Spleen (tissue), 11 donors: ENCODE measurements around the gene NT5DC2. TPM values are rescaled to one million over a fixed set of nuclear protein-coding genes. Genes with fewer than 3 reads are reported as not detected.

Experiments used
- DNase-seq: peaks from one replicate; pipeline ENCODE4 v3.0.0-alpha.2; 2020
- H3K27ac ChIP-seq, 8 donors: fragments of 200-600 bp; sonication (generic) in 7 of 8; 1 replicate in 4 of 8; 2 replicates in 4 of 8; pipeline versions ENCODE4 v1.5.0 to v1.8.0; 2016 to 2021; ENCODE audit warnings: inconsistent platforms in 4 of 8, mild to moderate bottlenecking in 4 of 8, moderate library complexity in 1 of 8
- H3K27me3 ChIP-seq, 7 donors: fragments of 200-600 bp; sonication (generic) in 6 of 7; replicated peaks in 1 of 7; 1 replicate in 4 of 7; 2 replicates in 3 of 7; pipeline versions ENCODE4 v1.5.0 to v1.8.0; 2016 to 2021; ENCODE audit warnings: inconsistent platforms in 3 of 7, mild to moderate bottlenecking in 1 of 7
- H3K36me3 ChIP-seq, 6 donors: fragments of 200-600 bp; sonication (generic) in 5 of 6; 1 replicate in 4 of 6; 2 replicates in 2 of 6; pipeline versions ENCODE4 v1.5.0 to v1.8.0; 2016 to 2021; ENCODE audit warnings: inconsistent platforms in 2 of 6
- H3K4me1 ChIP-seq, 6 donors: fragments of 200-600 bp; sonication (generic) in 5 of 6; 1 replicate in 3 of 6; 2 replicates in 3 of 6; pipeline versions ENCODE4 v1.5.0 to v1.8.0; 2016 to 2021; ENCODE audit warnings: inconsistent platforms in 3 of 6
- H3K4me3 ChIP-seq, 8 donors: fragments of 200-600 bp; sonication (generic) in 7 of 8; 1 replicate in 4 of 8; 2 replicates in 4 of 8; pipeline versions ENCODE4 v1.5.0 to v1.8.0; 2016 to 2021; ENCODE audit warnings: inconsistent platforms in 4 of 8, mild to moderate bottlenecking in 4 of 8, moderate library complexity in 2 of 8
- H3K9me3 ChIP-seq, 8 donors: fragments of 200-600 bp; sonication (generic) in 7 of 8; 1 replicate in 4 of 8; 2 replicates in 4 of 8; pipeline versions ENCODE4 v1.5.0 to v1.8.0; 2016 to 2021; ENCODE audit warnings: inconsistent platforms in 4 of 8
- CTCF ChIP-seq, 11 experiments: fragments of 200-600 bp in 7 of 11; fragments of 450-650 bp in 4 of 11; sonication (generic) in 4 of 11; IDR thresholded peaks in 8 of 11; conservative IDR thresholded peaks in 3 of 11; 1 replicate in 7 of 11; 2 replicates in 4 of 11; pipeline versions ENCODE4 v1.4.0 to v1.8.0; 2016 to 2021; ENCODE audit warnings: antibody characterized with exemption in 11 of 11, inconsistent platforms in 4 of 11, mild to moderate bottlenecking in 1 of 11
- POLR2A ChIP-seq, 3 donors: fragments of 450-650 bp; IDR thresholded peaks; one replicate each; pipeline ENCODE4 v1.5.1; 2017; ENCODE audit warnings: antibody characterized with exemption in 3 of 3, mild to moderate bottlenecking in 1 of 3
- POLR2AphosphoS5 ChIP-seq, 3 donors: sonication (generic); formaldehyde crosslinking; IDR thresholded peaks; one replicate each; pipeline ENCODE4 v1.5.1; 2017; ENCODE audit warnings: antibody characterized with exemption in 3 of 3
- WGBS, 5 donors: extraction: QIAGEN DNeasy Blood & Tissue Kit in 3 of 5; methylation state at CpG; one replicate each; pipeline versions ENCODE4 v1.1.5 to v1.1.7; 2013 to 2018; 5-methylcytosine and 5-hydroxymethylcytosine counted together
- intact Hi-C: fragments of 100-400 bp; cut with DNase I; formaldehyde crosslinking; loops from one replicate; pipeline ENCODE4 v1.15.0; 2023; ENCODE audit warnings: low total_unique reads
- polyA plus RNA-seq, 3 donors: library from polyadenylated mRNA; stranded (reverse); fragments of 200-250 nt; gene quantifications; one replicate each; pipeline ENCODE4 v1.2.1, GENCODE V29; 2013
- total RNA-seq, 7 donors: library from RNA; depleted of rRNA in 3 of 7; stranded (reverse); fragments of >200 nt in 3 of 7; fragmentation: NEBNext Ultra II Directional in 4 of 7; extraction: Animal tissue kit (Norgen Biotek cat#: 25700) in 4 of 7; gene quantifications; one replicate each; pipeline versions ENCODE4 v1.1.0 to v1.2.1, GENCODE V29; 2016 to 2021
- donor health status: healthy with polysubstance abuse.
- donor health status: DM: no; HTN: no; CAD: no; lungs with moderate emphysema.
- donor health status: DM: no; HTN: no; CAD: no.
- donor health status: Bipolar disorder and iron deficiency.
- donor health status: healthy.
- donor health status: DM: no; HTN: no; CAD: no.
- donor health status: DM: yes; HTN: yes; CAD: no.

The NT5DC2 gene
- total and polyA plus RNA-seq, 10 donors = 7.8 to 26.0 (median 11.3) TPM

GRCh38 chr3:52504977-52505376 lies 28.7 kb downstream of the NT5DC2 start:
- H3K4me3 ChIP-seq = no peak overlapping the region
- peaks cover 0 to 20% (median 6%) of the 10 kb centered on the region in 6 donors for H3K4me1 ChIP-seq
- 84 to 95% (median 84%) methylated on average over 10 of the region's 10 CpGs for whole genome bisulfite sequencing, 5 donors
- no peak for DNase-seq
- TF ChIP-seq POLR2AphosphoS5 (IDR thresholded peaks at IDR 0.05) = no peak
- no peak for TF ChIP-seq POLR2A (IDR thresholded peaks at IDR 0.05)
- TF ChIP-seq CTCF (IDR thresholded peaks at IDR 0.05 in 8 of 11, conservative IDR thresholded peaks at IDR 0.05 in 3 of 11) = no peak
- peaks cover 0 to 91% (median 24%) of the 10 kb centered on the region in 6 donors for H3K36me3 ChIP-seq
- no peaks in the 10 kb centered on the region for H3K27me3 ChIP-seq
- intact Hi-C loops = no loop called here
- H3K27ac ChIP-seq = no peak overlapping the region
- no peaks in the 10 kb centered on the region for H3K9me3 ChIP-seq

- intact Hi-C loops = no loop called here
- no peak for DNase-seq
- peaks cover 0 to 81% (median 22%) of the 10 kb centered on the region in 6 donors for H3K36me3 ChIP-seq
- H3K4me3 ChIP-seq = no peak overlapping the region
- no peaks in the 10 kb centered on the region for H3K9me3 ChIP-seq
- 80 to 88% (median 83%) methylated on average over 3 to 23 of the region's 23 CpGs for WGBS, 5 donors
- peaks cover 4 to 28% (median 12%) of the 10 kb centered on the region in 6 donors for H3K4me1 ChIP-seq
- H3K27me3 ChIP-seq = no peaks in the 10 kb centered on the region
- no peak overlapping the region for H3K27ac ChIP-seq
- TF ChIP-seq POLR2A (IDR thresholded peaks at IDR 0.05) (no peak), POLR2AphosphoS5 (IDR thresholded peaks at IDR 0.05) (peak in 1 of 3 donors; percentile 20)
These were observed 29.8 kb downstream of the NT5DC2 start for GRCh38 chr3:52503788-52504424.

GRCh38 chr3:52502808-52503350 lies 30.8 kb downstream of the NT5DC2 start:
- TF ChIP-seq POLR2AphosphoS5 (IDR thresholded peaks at IDR 0.05) = peak in 1 of 3 donors; percentile 44
- TF ChIP-seq POLR2A (IDR thresholded peaks at IDR 0.05) = no peak
- TF ChIP-seq CTCF (IDR thresholded peaks at IDR 0.05 in 8 of 11, conservative IDR thresholded peaks at IDR 0.05 in 3 of 11) = no peak
- H3K36me3 ChIP-seq = peaks cover 0 to 80% (median 17%) of the 10 kb centered on the region in 6 donors
- 89 to 95% (median 92%) methylated on average over 6 to 11 of the region's 11 CpGs; no CpG with 5 or more reads in 1 of the 5 donors for WGBS, 5 donors
- H3K4me1 ChIP-seq = peaks cover 9 to 39% (median 22%) of the 10 kb centered on the region in 6 donors
- no peak for DNase-seq
- no peaks in the 10 kb centered on the region for H3K27me3 ChIP-seq
- H3K27ac ChIP-seq = no peak overlapping the region
- no peak overlapping the region for H3K4me3 ChIP-seq
- H3K9me3 ChIP-seq = no peaks in the 10 kb centered on the region
- intact Hi-C loops = no loop called here

- no peak overlapping the region for H3K27ac ChIP-seq
- peaks cover 11 to 48% (median 26%) of the 10 kb centered on the region in 6 donors for H3K4me1 ChIP-seq
- peaks cover 0 to 71% (median 16%) of the 10 kb centered on the region in 6 donors for H3K36me3 ChIP-seq
- H3K9me3 ChIP-seq = no peaks in the 10 kb centered on the region
- no peak for DNase-seq
- intact Hi-C loops = no loop called here
- H3K4me3 ChIP-seq = no peak overlapping the region
- no peak for TF ChIP-seq POLR2A (IDR thresholded peaks at IDR 0.05)
- no peak for TF ChIP-seq CTCF (IDR thresholded peaks at IDR 0.05 in 8 of 11, conservative IDR thresholded peaks at IDR 0.05 in 3 of 11)
- TF ChIP-seq POLR2AphosphoS5 (IDR thresholded peaks at IDR 0.05) = no peak
- WGBS, 5 donors = 85 to 91% (median 89%) methylated on average over 5 to 11 of the region's 11 CpGs
- no peaks in the 10 kb centered on the region for H3K27me3 ChIP-seq
These were observed 31.7 kb downstream of the NT5DC2 start for GRCh38 chr3:52502001-52502400.
